Psoas muscle (tissue), 8 donors: ENCODE results near the gene CTDP1. TPM values are rescaled to one million over a fixed set of nuclear protein-coding genes. Genes with fewer than 3 reads are reported as not detected.

Experiments
- ATAC-seq, 4 donors: fragments of 200-7000 bp; cut with Tn5 transposase; one replicate each; pipeline ENCODE4 v1.9.1; 2020; ENCODE audit warnings: moderate library complexity in 3 of 4, mild to moderate bottlenecking in 2 of 4
- DNase-seq, 2 donors: peaks; one replicate each; pipeline ENCODE4 v3.0.0-alpha.2; 2020
- H3K27ac ChIP-seq: fragments of 200-600 bp; one replicate; pipeline ENCODE4 v1.8.0; 2022
- H3K27me3 ChIP-seq, 3 donors: fragments of 200-600 bp in 1 of 3; one replicate each; pipeline versions ENCODE4 v1.6.1 to v1.8.0; 2013 to 2022; ENCODE audit warnings: low read length in 2 of 3, mild to moderate bottlenecking in 2 of 3, moderate library complexity in 1 of 3; ENCODE audit not compliant: insufficient read depth in 3 of 3
- H3K36me3 ChIP-seq, 2 donors: fragments of 200-600 bp in 1 of 2; one replicate each; pipeline versions ENCODE4 v1.6.1 to v1.8.0; 2013 to 2022; ENCODE audit warnings: low read depth in 1 of 2, mild to moderate bottlenecking in 1 of 2, moderate library complexity in 1 of 2; ENCODE audit not compliant: insufficient read depth in 1 of 2
- H3K4me1 ChIP-seq: fragments of 200-600 bp; one replicate; pipeline ENCODE4 v1.8.0; 2022
- H3K4me3 ChIP-seq: fragments of 200-600 bp; one replicate; pipeline ENCODE4 v1.8.0; 2022; ENCODE audit warnings: mild to moderate bottlenecking
- H3K9me3 ChIP-seq: fragments of 200-600 bp; one replicate; pipeline ENCODE4 v1.8.0; 2022
- whole genome bisulfite sequencing, 3 donors: extraction: QIAGEN DNeasy Blood & Tissue Kit; methylation state at CpG; one replicate each; pipeline versions ENCODE4 v1.1.6 to v1.1.7; 2013; 5-methylcytosine and 5-hydroxymethylcytosine counted together
- intact Hi-C, 2 donors: fragments of 100-400 bp; cut with DNase I; formaldehyde crosslinking; loops; one replicate each; pipeline versions ENCODE4 v1.11.0 to v1.14.2; 2022
- polyA plus RNA-seq, 3 donors: library from polyadenylated mRNA; stranded (reverse); fragments of 200-250 nt; gene quantifications; one replicate each; pipeline ENCODE4 v1.2.3, GENCODE V29; 2013
- total RNA-seq, 4 donors: library from RNA; stranded (reverse); fragmentation: NEBNext Ultra II Directional in 2 of 4; extraction: Animal tissue kit (Norgen Biotek cat#: 25700) in 2 of 4; gene quantifications; one replicate each; pipeline versions ENCODE4 v1.2.1 to v1.2.4, GENCODE V29; 2021 to 2023
- TF ChIP-seq, protein P1 (sequence below): fragments of 200-600 bp; IDR thresholded peaks from one replicate; pipeline ENCODE4 v1.8.0; 2022; ENCODE audit warnings: antibody characterized with exemption
- donor health status: healthy with polysubstance abuse.
- donor health status: DM: no; HTN: no; CAD: no; lungs with moderate emphysema.
- donor health status: Bipolar disorder and iron deficiency.
- donor health status: healthy.
- donor health status: DM: yes; HTN: yes; CAD: no.
- donor health status: DM: no; HTN: no; CAD: no.
- donor health status: DM: no; HTN: no; CAD: no.
- donor health status: DM: yes; HTN: yes; CAD: no.

CTDP1 gene
- total and polyA plus RNA-seq, 7 donors: 7.6 to 21.6 (median 12.4) TPM

DNA sequence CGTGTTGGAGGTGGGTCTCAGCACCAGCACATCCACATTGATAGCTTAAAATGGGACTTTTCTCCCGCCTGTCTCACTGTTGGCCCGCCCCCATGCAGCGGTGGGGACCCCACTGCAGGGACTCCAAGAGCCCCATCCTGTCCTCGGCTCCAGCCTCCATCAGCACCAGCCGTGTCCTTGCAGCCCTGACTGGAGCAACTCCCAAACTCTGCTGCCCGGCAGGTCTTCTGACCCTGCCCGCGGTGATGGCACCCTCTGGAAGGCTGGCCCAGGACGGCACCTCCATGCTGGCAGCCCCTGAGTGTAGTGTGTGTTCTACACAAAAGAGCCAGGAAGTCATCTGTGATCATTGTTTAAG is 76.5 kb downstream of the CTDP1 start:
- Histone ChIP-seq H3K36me3 (peaks cover 2 to 26% of the 10 kb centered on the region in 2 donors), H3K4me3 (no peak overlapping the region), H3K27ac (no peak overlapping the region), H3K27me3 (no peaks in the 10 kb centered on the region), H3K9me3 (peaks cover 13% of the 10 kb centered on the region), H3K4me1 (no peaks in the 10 kb centered on the region)
- TF ChIP-seq, protein P1, sequence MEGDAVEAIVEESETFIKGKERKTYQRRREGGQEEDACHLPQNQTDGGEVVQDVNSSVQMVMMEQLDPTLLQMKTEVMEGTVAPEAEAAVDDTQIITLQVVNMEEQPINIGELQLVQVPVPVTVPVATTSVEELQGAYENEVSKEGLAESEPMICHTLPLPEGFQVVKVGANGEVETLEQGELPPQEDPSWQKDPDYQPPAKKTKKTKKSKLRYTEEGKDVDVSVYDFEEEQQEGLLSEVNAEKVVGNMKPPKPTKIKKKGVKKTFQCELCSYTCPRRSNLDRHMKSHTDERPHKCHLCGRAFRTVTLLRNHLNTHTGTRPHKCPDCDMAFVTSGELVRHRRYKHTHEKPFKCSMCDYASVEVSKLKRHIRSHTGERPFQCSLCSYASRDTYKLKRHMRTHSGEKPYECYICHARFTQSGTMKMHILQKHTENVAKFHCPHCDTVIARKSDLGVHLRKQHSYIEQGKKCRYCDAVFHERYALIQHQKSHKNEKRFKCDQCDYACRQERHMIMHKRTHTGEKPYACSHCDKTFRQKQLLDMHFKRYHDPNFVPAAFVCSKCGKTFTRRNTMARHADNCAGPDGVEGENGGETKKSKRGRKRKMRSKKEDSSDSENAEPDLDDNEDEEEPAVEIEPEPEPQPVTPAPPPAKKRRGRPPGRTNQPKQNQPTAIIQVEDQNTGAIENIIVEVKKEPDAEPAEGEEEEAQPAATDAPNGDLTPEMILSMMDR: no peak
- intact Hi-C loops: no loop called here
- WGBS, 3 donors: 90 to 96% (median 95%) methylated on average over 10 of the region's 10 CpGs
- ATAC-seq (no peak), DNase-seq (no peak)

DNA sequence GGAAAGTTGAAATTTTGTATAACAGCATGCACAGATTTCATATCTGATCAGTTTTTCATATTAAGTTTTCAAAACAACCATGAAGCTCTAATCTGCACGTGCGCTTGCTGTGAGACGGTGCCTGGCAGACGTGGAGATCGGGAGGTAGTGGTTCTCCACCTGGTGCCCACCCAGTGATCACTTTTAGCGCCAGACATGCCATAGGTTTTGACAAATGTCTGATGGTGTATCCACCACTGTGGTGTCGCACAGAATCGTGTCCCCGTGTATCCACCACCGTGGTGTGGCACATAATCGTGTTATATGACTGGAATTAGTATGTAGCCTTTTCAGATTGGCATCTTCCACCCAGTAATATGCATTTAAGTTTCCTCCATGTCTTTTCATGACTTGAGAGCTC is 77.2 kb downstream of the CTDP1 start:
- H3K36me3 ChIP-seq: peaks cover 2 to 26% of the 10 kb centered on the region in 2 donors
- 74 to 82% (median 74%) methylated on average over 11 of the region's 11 CpGs for WGBS, 3 donors
- DNase-seq (no peak), ATAC-seq (no peak)
- H3K4me3 ChIP-seq: no peak overlapping the region
- intact Hi-C loops: no loop called here
- H3K4me1 ChIP-seq: no peaks in the 10 kb centered on the region
- H3K9me3 ChIP-seq: peaks cover 13% of the 10 kb centered on the region
- no peak overlapping the region for H3K27ac ChIP-seq
- H3K27me3 ChIP-seq: no peaks in the 10 kb centered on the region
- TF ChIP-seq, protein P1: no peak

DNA sequence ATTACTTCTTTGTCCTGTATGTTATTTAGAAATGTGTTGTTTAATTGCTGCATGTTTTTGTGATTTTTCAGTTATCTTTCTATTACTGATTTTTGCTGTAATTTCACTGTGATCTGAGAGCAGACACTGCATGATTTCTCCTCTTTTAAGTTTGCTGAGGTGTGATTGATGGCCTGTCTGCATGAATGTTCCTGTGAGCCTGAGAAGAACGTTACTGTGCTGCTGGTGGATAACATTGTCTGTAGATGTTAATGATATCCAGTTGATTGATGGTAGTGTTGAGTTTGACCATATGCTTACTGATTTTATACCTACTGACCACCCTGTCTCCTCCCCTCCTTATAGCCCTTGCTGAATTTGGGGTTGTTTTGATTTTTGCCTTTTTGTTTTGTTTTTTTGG is 80.7 kb downstream of the CTDP1 start:
- H3K27ac ChIP-seq: no peak overlapping the region
- intact Hi-C loops: no loop called here

DNA sequence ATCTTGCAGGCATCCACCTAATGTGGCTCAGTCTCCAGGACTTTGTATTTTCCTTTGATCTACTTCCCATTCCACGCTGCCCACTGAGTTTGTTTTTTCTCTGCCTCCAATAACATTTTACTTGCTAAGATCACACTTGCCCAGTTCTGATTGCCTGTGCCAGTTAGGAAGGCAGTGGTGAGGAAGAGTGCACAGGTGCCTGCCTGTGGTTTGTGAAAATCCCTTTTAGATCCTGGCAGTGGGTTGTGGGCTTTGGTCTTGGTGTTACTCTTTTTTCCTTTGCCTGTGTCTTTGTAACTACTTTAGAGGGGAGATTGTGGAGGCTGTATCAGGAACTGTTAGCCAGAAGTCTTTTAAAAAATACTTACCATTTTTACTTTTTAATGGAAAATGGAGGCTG is 81.3 kb downstream of the CTDP1 start:
- Histone ChIP-seq H3K27ac (no peak overlapping the region), H3K27me3 (peaks cover 0 to 3% (median 0%) of the 10 kb centered on the region in 3 donors), H3K4me1 (no peaks in the 10 kb centered on the region), H3K9me3 (peaks cover 13% of the 10 kb centered on the region), H3K4me3 (no peak overlapping the region), H3K36me3 (no peaks in the 10 kb centered on the region)
- intact Hi-C loops: no loop called here
- whole genome bisulfite sequencing, 3 donors: 67 to 92% (median 78%) methylated on average over 1 of the region's 1 CpG
- DNase-seq: no peak
- TF ChIP-seq, protein P1: no peak
- no peak for ATAC-seq

More for the DNA sequence above, 80.7 kb downstream of the CTDP1 start:
- DNase-seq (no peak), ATAC-seq (no peak)
- Histone ChIP-seq H3K4me1 (no peaks in the 10 kb centered on the region), H3K36me3 (peaks cover 0 to 4% of the 10 kb centered on the region in 2 donors), H3K9me3 (peaks cover 13% of the 10 kb centered on the region), H3K4me3 (no peak overlapping the region), H3K27me3 (no peaks in the 10 kb centered on the region)
- 14 to 21% (median 17%) methylated on average over 1 of the region's 1 CpG for WGBS, 3 donors
- TF ChIP-seq, protein P1: no peak

DNA sequence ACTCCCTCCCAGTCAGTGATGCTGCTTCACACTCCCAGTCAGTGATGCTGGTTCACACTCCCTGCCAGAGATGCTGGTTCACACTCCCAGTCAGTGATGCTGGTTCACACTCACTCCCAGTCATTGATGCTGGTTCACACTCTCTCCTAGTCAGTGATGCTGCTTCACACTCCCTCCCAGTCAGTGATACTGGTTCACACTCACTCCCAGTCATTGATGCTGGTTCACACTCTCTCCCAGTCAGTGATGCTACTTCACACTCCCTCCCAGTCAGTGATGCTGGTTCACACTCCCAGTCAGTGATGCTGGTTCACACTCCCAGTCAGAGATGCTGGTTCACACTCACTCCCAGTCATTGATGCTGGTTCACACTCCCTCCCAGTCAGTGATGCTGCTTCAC is 83.8 kb downstream of the CTDP1 start:
- no peaks in the 10 kb centered on the region for H3K36me3 ChIP-seq
- DNase-seq: no peak
- H3K27ac ChIP-seq: no peak overlapping the region
- ATAC-seq: no peak
- peaks cover 0 to 5% (median 2%) of the 10 kb centered on the region in 3 donors for H3K27me3 ChIP-seq
- no peak overlapping the region for H3K4me3 ChIP-seq
- intact Hi-C loops: no loop called here
- no peaks in the 10 kb centered on the region for H3K4me1 ChIP-seq
- TF ChIP-seq, protein P1: no peak
- H3K9me3 ChIP-seq: peaks cover 19% of the 10 kb centered on the region
